HCT116 (cell line): ENCODE measurements around the gene CNPY1. TPM values are rescaled to one million over a fixed set of nuclear protein-coding genes. Genes with fewer than 3 reads are reported as not detected.

Source experiments
- ATAC-seq: fragments of 200-7000 bp; cut with Tn5 transposase; 2 replicates; pipeline ENCODE4 v1.9.1; 2020; ENCODE audit warnings: mild to moderate bottlenecking, moderate library complexity
- BruUV-seq: library from RNA; stranded (reverse); fragments of 400-500 nt; replicated peaks from 2 replicates; lab custom pipeline; 2021; lab: Mats Ljungman, UMichigan
- CTCF ChIA-PET: fragments of 300-600 bp; sonication (Branson Sonifier 250); formaldehyde crosslinking; loops from one replicate; lab custom pipeline; 2021; ENCODE audit warnings: antibody characterized with exemption; lab: Charles Lee
- POLR2A ChIA-PET: fragments of 300-600, 350-600 bp; sonication (Branson Sonifier 250); formaldehyde crosslinking; loops from one replicate; lab custom pipeline; 2021; ENCODE audit warnings: antibody characterized with exemption; lab: Charles Lee
- RAD21 ChIA-PET, 2 experiments: fragments of 300-600 bp; sonication (Branson Sonifier 250); formaldehyde crosslinking; loops; one replicate each; lab custom pipeline; 2023; ENCODE audit warnings: low total read pairs in 2 of 2; ENCODE audit not compliant: uncharacterized antibody in 2 of 2, unreplicated experiment in 2 of 2, low non-redundant PET in 1 of 2; lab: Charles Lee
- DNase-seq: peaks from one replicate; pipeline ENCODE4 v3.0.0-alpha.2; 2010; ENCODE audit warnings: low read depth, low spot score
- H2AFZ ChIP-seq: fragments of 200-600 bp; shearing (Covaris generic), sonication (generic); 2 replicates; pipeline ENCODE4 v1.6.1; 2017; ENCODE audit warnings: low read depth, mixed run types, mixed read lengths, antibody characterized with exemption, low read length; ENCODE audit not compliant: poor library complexity, severe bottlenecking
- H3K27ac ChIP-seq: 2 replicates; pipeline ENCODE4 v1.5.1; 2012; ENCODE audit warnings: low read depth, low read length
- H3K27me3 ChIP-seq: fragments of 200-600 bp; sonication (generic); 2 replicates; pipeline ENCODE4 v1.6.1; 2016; ENCODE audit warnings: mixed run types, low read length, mixed read lengths; ENCODE audit not compliant: insufficient read depth
- H3K36me3 ChIP-seq, 2 experiments: fragments of 200-500 bp in 1 of 2; fragments of 200-600 bp in 1 of 2; sonication (Bioruptor generic) in 1 of 2; sonication (generic) in 1 of 2; 2 replicates each; pipeline versions ENCODE4 v1.5.1 to v1.6.1; 2014 to 2016; ENCODE audit warnings: low read length in 2 of 2, inconsistent platforms in 1 of 2, mixed read lengths in 1 of 2, mixed run types in 1 of 2; ENCODE audit not compliant: insufficient read depth in 2 of 2, control insufficient read depth in 1 of 2
- H3K4me1 ChIP-seq, 2 experiments: fragments of 200-600 bp in 1 of 2; sonication (generic) in 1 of 2; 2 replicates each; pipeline versions ENCODE4 v1.5.1 to v1.6.1; 2012 to 2017; ENCODE audit warnings: low read length in 2 of 2, inconsistent platforms in 1 of 2, mild to moderate bottlenecking in 1 of 2, mixed read lengths in 1 of 2, mixed run types in 1 of 2, moderate library complexity in 1 of 2; ENCODE audit not compliant: insufficient read depth in 2 of 2, control insufficient read depth in 1 of 2
- H3K4me2 ChIP-seq: fragments of 200-600 bp; sonication (generic); 2 replicates; pipeline ENCODE4 v1.6.1; 2017; ENCODE audit warnings: mixed run types, low read length, mixed read lengths
- H3K4me3 ChIP-seq, 2 experiments: fragments of 200-600 bp in 1 of 2; sonication (generic) in 1 of 2; replicated peaks in 1 of 2; 2 replicates each; pipeline ENCODE4 v1.5.1; 2011 to 2016; ENCODE audit warnings: low read length in 2 of 2, control low read depth in 1 of 2, low read depth in 1 of 2, mild to moderate bottlenecking in 1 of 2, mixed read lengths in 1 of 2, mixed run types in 1 of 2
- H3K79me2 ChIP-seq: fragments of 200-600 bp; sonication (generic); 2 replicates; pipeline ENCODE4 v1.6.1; 2017; ENCODE audit warnings: mild to moderate bottlenecking, mixed run types, low read length, moderate library complexity, mixed read lengths; ENCODE audit not compliant: insufficient read depth
- H3K9ac ChIP-seq: fragments of 200-600 bp; sonication (generic); 2 replicates; pipeline ENCODE4 v1.6.1; 2016; ENCODE audit warnings: low read length, mixed read lengths
- H3K9me2 ChIP-seq: fragments of 200-600 bp; sonication (generic), shearing (Covaris generic); 2 replicates; pipeline ENCODE4 v1.6.1; 2017; ENCODE audit warnings: mixed run types, mild to moderate bottlenecking, moderate library complexity; ENCODE audit not compliant: insufficient read depth
- H3K9me3 ChIP-seq, 2 experiments: fragments of 200-500 bp in 1 of 2; fragments of 200-600 bp in 1 of 2; sonication (Bioruptor generic) in 1 of 2; sonication (generic) in 1 of 2; 2 replicates each; pipeline ENCODE4 v1.6.1; 2014 to 2017; ENCODE audit warnings: low read length in 2 of 2, mixed read lengths in 2 of 2, inconsistent platforms in 1 of 2, low read depth in 1 of 2, mild to moderate bottlenecking in 1 of 2, mixed run types in 1 of 2, moderate library complexity in 1 of 2; ENCODE audit not compliant: control insufficient read depth in 1 of 2, insufficient read depth in 1 of 2
- H4K20me1 ChIP-seq: fragments of 200-600 bp; sonication (generic), shearing (Covaris generic); 2 replicates; pipeline ENCODE4 v1.6.1; 2017; ENCODE audit warnings: mixed run types, mild to moderate bottlenecking, moderate library complexity; ENCODE audit not compliant: insufficient read depth
- CBX3 ChIP-seq: IDR thresholded peaks from 2 replicates; pipeline ENCODE4 v1.6.1; 2012; ENCODE audit warnings: low read depth
- EGR1 ChIP-seq: IDR thresholded peaks from 2 replicates; pipeline ENCODE4 v1.6.1; 2012; ENCODE audit warnings: low read depth
- ELF1 ChIP-seq: IDR thresholded peaks from 2 replicates; pipeline ENCODE4 v1.6.1; 2012; ENCODE audit warnings: low read depth, borderline replicate concordance
- EZH2 ChIP-seq: fragments of 200-600 bp; sonication (generic); IDR thresholded peaks from 2 replicates; pipeline ENCODE4 v1.6.1; 2017; ENCODE audit warnings: antibody characterized with exemption, mixed run types
- RAD21 ChIP-seq: IDR thresholded peaks from 2 replicates; pipeline ENCODE4 v1.6.1; 2012; ENCODE audit warnings: low read depth, mild to moderate bottlenecking
- TCF7L2 ChIP-seq: IDR thresholded peaks from 2 replicates; pipeline ENCODE4 v1.7.0; 2011; ENCODE audit warnings: borderline replicate concordance, inconsistent platforms; ENCODE audit not compliant: insufficient read depth, insufficient read length; ENCODE audit errors: extremely low read depth
- YY1 ChIP-seq: IDR thresholded peaks from 2 replicates; pipeline ENCODE4 v1.6.1; 2011; ENCODE audit warnings: low read length, low read depth, moderate library complexity, mild to moderate bottlenecking; ENCODE audit not compliant: insufficient replicate concordance; ENCODE audit errors: extremely low read depth
- ZBTB33 ChIP-seq: IDR thresholded peaks from 2 replicates; pipeline ENCODE4 v1.6.1; 2011; ENCODE audit warnings: mild to moderate bottlenecking, low read length, moderate library complexity; ENCODE audit not compliant: insufficient replicate concordance; ENCODE audit errors: extremely low read depth
- ZFX ChIP-seq: fragments of 450-650 bp; IDR thresholded peaks from 2 replicates; pipeline ENCODE4 v1.6.1; 2017
- ZNF274 ChIP-seq: fragments of 200-500 bp; sonication (Bioruptor generic); IDR thresholded peaks from 2 replicates; pipeline ENCODE4 v1.6.1; 2014; ENCODE audit warnings: mild to moderate bottlenecking, low read depth, low read length, inconsistent platforms
- intact Hi-C: fragments of 100-400 bp; cut with micrococcal nuclease; formaldehyde crosslinking; loops from 2 replicates; pipeline ENCODE4 v1.10.0; 2022
- total RNA-seq: library from RNA; stranded (reverse); gene quantifications from one replicate; pipeline ENCODE4 v1.2.1, GENCODE V29; 2021; ENCODE audit not compliant: unreplicated experiment
- TF ChIP-seq, protein P1 (sequence below), 3 experiments: fragments of 200-600 bp in 1 of 3; sonication (generic) in 1 of 3; IDR thresholded peaks in 2 of 3; conservative IDR thresholded peaks in 1 of 3; 2 replicates each; pipeline ENCODE4 v1.5.1; 2012 to 2017; ENCODE audit warnings: low read depth in 2 of 3, low read length in 2 of 3, antibody characterized with exemption in 1 of 3, borderline replicate concordance in 1 of 3, control low read depth in 1 of 3, mild to moderate bottlenecking in 1 of 3, mixed read lengths in 1 of 3, mixed run types in 1 of 3, moderate library complexity in 1 of 3; ENCODE audit not compliant: insufficient read depth in 1 of 3

The CNPY1 gene
- total RNA-seq, 1 experiment from 2014 or later: not detected

DNA sequence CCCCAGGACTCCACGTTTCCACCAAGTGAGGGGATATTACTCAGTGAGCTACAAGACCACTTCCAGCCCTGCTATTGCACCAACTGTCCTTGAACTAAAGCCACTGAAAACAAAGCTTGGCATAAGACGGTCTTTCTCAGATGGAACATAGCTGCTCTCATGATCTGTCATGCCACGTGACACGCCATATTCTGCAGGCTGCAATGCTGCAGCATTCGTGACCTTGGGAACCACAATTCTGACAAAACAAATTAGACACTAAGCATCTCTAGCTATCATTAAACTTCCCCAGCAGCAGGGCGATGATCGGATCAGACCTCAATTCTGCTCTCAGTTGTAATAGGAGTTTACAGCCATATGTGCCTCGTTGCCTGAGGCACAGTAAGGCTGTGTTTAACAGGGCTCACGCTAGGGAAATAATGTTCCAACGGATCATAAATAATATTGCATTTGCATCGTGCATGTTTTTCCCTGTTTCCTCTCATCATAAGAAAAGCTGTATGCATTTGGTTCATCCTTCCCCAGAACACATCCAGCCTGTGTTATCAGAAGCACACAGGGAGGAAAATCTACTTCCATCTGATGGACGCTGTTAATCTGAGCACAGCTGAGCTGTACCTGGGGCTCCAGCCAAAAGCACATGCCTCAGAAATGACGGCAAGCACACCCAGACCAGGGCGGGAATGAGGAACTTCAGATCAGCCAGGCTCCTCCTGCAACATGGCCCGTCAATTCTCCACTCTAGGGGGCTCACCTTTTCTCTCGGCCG lies 38.6 kb upstream of the CNPY1 start:
- Histone ChIP-seq H3K4me2 (no peak overlapping the region), H3K79me2 (no peaks in the 10 kb centered on the region), H3K9me3 (no peaks in the 10 kb centered on the region), H3K4me3 (no peak overlapping the region), H3K9me2 (no peaks in the 10 kb centered on the region), H3K36me3 (no peaks in the 10 kb centered on the region), H4K20me1 (no peaks in the 10 kb centered on the region), H2AFZ (no peak overlapping the region), H3K27ac (no peak overlapping the region), H3K4me1 (no peaks in the 10 kb centered on the region), H3K9ac (no peak overlapping the region), H3K27me3 (peaks cover 17% of the 10 kb centered on the region; the same call in 1 of the 2 replicates)
- POLR2A ChIA-PET: no interaction called here
- DNase-seq: no peak
- no peak; the same call in 1 of the 2 replicates for ATAC-seq
- no TSS peak for BruUV-seq
- intact Hi-C loops: no loop called here
- CTCF ChIA-PET: interaction anchor here (0.8 kb wide), 1 partner anchor 14 kb away, joined by 4 read pairs; no protein-coding TSS in a partner anchor
- RAD21 ChIA-PET: no interaction called here
- TF ChIP-seq TCF7L2: no peak
- TF ChIP-seq, protein P1, sequence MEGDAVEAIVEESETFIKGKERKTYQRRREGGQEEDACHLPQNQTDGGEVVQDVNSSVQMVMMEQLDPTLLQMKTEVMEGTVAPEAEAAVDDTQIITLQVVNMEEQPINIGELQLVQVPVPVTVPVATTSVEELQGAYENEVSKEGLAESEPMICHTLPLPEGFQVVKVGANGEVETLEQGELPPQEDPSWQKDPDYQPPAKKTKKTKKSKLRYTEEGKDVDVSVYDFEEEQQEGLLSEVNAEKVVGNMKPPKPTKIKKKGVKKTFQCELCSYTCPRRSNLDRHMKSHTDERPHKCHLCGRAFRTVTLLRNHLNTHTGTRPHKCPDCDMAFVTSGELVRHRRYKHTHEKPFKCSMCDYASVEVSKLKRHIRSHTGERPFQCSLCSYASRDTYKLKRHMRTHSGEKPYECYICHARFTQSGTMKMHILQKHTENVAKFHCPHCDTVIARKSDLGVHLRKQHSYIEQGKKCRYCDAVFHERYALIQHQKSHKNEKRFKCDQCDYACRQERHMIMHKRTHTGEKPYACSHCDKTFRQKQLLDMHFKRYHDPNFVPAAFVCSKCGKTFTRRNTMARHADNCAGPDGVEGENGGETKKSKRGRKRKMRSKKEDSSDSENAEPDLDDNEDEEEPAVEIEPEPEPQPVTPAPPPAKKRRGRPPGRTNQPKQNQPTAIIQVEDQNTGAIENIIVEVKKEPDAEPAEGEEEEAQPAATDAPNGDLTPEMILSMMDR (IDR thresholded peaks at IDR 0.05 in 2 of 3, conservative IDR thresholded peaks at IDR 0.05 in 1 of 3; ENCODE audit: borderline replicate concordance in 1 of 3, insufficient read depth in 1 of 3, low read depth in 2 of 3, low read length in 2 of 3): no peak
- no peak for TF ChIP-seq ZBTB33
- TF ChIP-seq RAD21: no peak
- TF ChIP-seq ZNF274: no peak
- no peak for TF ChIP-seq EZH2
- TF ChIP-seq CBX3: no peak
- TF ChIP-seq ZFX: no peak
- no peak for TF ChIP-seq ELF1
- no peak for TF ChIP-seq YY1
- TF ChIP-seq EGR1: no peak
